Measurements from ENCODE around the gene FLRT3. TPM values are rescaled to one million over a fixed set of nuclear protein-coding genes. Genes with fewer than 3 reads are reported as not detected.

FLRT3 gene
- total RNA-seq, 3 donors from 2014 or later (not counting 1 experiment from before 2014, with no cell fraction given): not detected

GRCh38 chr20:14319704-14320103 is 17.7 kb downstream of the FLRT3 start:
- Histone ChIP-seq H3K36me3 (ENCODE audit: control insufficient read depth, insufficient read depth, low read length) (no peaks in the 10 kb centered on the region), H3K27ac (ENCODE audit: low read length) (no peak overlapping the region), H3K9me3 (ENCODE audit: control insufficient read depth, insufficient read depth, low read length) (no peaks in the 10 kb centered on the region), H3K27me3 (ENCODE audit: control insufficient read depth, insufficient read depth, low read length) (no peaks in the 10 kb centered on the region), H3K4me1 (ENCODE audit: control insufficient read depth, insufficient read depth, low read length) (no peaks in the 10 kb centered on the region), H3K4me3 (ENCODE audit: low read length) (no peak overlapping the region)
- Mint-ChIP-seq H3K9me3 (peaks cover 15 to 24% of the 10 kb centered on the region in 2 donors), H3K27me3 (ENCODE audit: low read depth in 2 of 2) (no peaks in the 10 kb centered on the region), H3K36me3 (no peaks in the 10 kb centered on the region), H3K4me1 (no peaks in the 10 kb centered on the region), H3K27ac (no peak overlapping the region), H3K4me3 (no peak overlapping the region)
- TF ChIP-seq CTCF (IDR thresholded peaks at IDR 0.05): no peak
- DNase-seq (no peak), ATAC-seq (no peak)
- whole genome bisulfite sequencing (ENCODE audit: insufficient coverage): no CpG with 5 or more reads among the region's 1 CpG
- intact Hi-C loops (cut with micrococcal nuclease): no loop called here

- WGBS (ENCODE audit: insufficient coverage): 88% methylated on average over 1 of the region's 2 CpGs
- H3K4me1 ChIP-seq (ENCODE audit: control insufficient read depth, insufficient read depth, low read length): no peaks in the 10 kb centered on the region
- no peaks in the 10 kb centered on the region for H3K27me3 ChIP-seq (ENCODE audit: control insufficient read depth, insufficient read depth, low read length)
- no peaks in the 10 kb centered on the region for H3K36me3 ChIP-seq (ENCODE audit: control insufficient read depth, insufficient read depth, low read length)
- no peak overlapping the region for H3K4me3 Mint-ChIP-seq
- H3K27ac ChIP-seq (ENCODE audit: low read length): no peak overlapping the region
- H3K4me3 ChIP-seq (ENCODE audit: low read length): no peak overlapping the region
- no peaks in the 10 kb centered on the region for H3K9me3 ChIP-seq (ENCODE audit: control insufficient read depth, insufficient read depth, low read length)
- H3K4me1 Mint-ChIP-seq: no peaks in the 10 kb centered on the region
- H3K27me3 Mint-ChIP-seq (ENCODE audit: low read depth in 2 of 2): no peaks in the 10 kb centered on the region
- intact Hi-C loops (cut with micrococcal nuclease): no loop called here
- peaks cover 8 to 12% of the 10 kb centered on the region in 2 donors for H3K9me3 Mint-ChIP-seq
- TF ChIP-seq CTCF (IDR thresholded peaks at IDR 0.05): no peak
- H3K27ac Mint-ChIP-seq: no peak overlapping the region
- DNase-seq: no peak
- no peak for ATAC-seq
- H3K36me3 Mint-ChIP-seq: no peaks in the 10 kb centered on the region
Observed at GRCh38 chr20:14313341-14314020, 23.9 kb downstream of the FLRT3 start.

- Histone ChIP-seq H3K9me3 (ENCODE audit: control insufficient read depth, insufficient read depth, low read length) (no peaks in the 10 kb centered on the region), H3K36me3 (ENCODE audit: control insufficient read depth, insufficient read depth, low read length) (no peaks in the 10 kb centered on the region), H3K27me3 (ENCODE audit: control insufficient read depth, insufficient read depth, low read length) (no peaks in the 10 kb centered on the region), H3K4me3 (ENCODE audit: low read length) (no peak overlapping the region), H3K27ac (ENCODE audit: low read length) (no peak overlapping the region), H3K4me1 (ENCODE audit: control insufficient read depth, insufficient read depth, low read length) (no peaks in the 10 kb centered on the region)
- Mint-ChIP-seq H3K27me3 (ENCODE audit: low read depth in 2 of 2) (no peaks in the 10 kb centered on the region), H3K27ac (no peak overlapping the region), H3K4me1 (no peaks in the 10 kb centered on the region), H3K9me3 (peaks cover 8 to 12% of the 10 kb centered on the region in 2 donors), H3K36me3 (no peaks in the 10 kb centered on the region), H3K4me3 (no peak overlapping the region)
- intact Hi-C loops (cut with micrococcal nuclease): no loop called here
- no peak for TF ChIP-seq CTCF (IDR thresholded peaks at IDR 0.05)
- WGBS (ENCODE audit: insufficient coverage): 100% methylated on average over 1 of the region's 2 CpGs
- DNase-seq: no peak
- ATAC-seq: no peak
Observed at GRCh38 chr20:14312001-14312400, 25.4 kb downstream of the FLRT3 start.
